Smooth muscle cell (in vitro differentiated cells): ENCODE results near the gene ZBTB22. TPM values are rescaled to one million over a fixed set of nuclear protein-coding genes. Genes with fewer than 3 reads are reported as not detected.
A peak's percentile ranks its signal among the peaks of the same experiment; 100 is the strongest.

Experiments
- DNase-seq: peaks from one replicate; lab custom pipeline; 2025; ENCODE audit not compliant: unreplicated experiment; lab: John Stamatoyannopoulos, UW
- H2AFZ ChIP-seq: fragments of 200-600 bp; sonication (generic); 2 replicates; pipeline ENCODE4 v1.6.0; 2016; ENCODE audit warnings: antibody characterized with exemption, low read depth, mild to moderate bottlenecking
- H3F3A ChIP-seq: fragments of 200-600 bp; sonication (generic); 2 replicates; pipeline ENCODE4 v1.6.0; 2017; ENCODE audit warnings: antibody characterized with exemption, low read depth
- H3K27ac ChIP-seq: fragments of 200-600 bp; sonication (generic); 2 replicates; pipeline ENCODE4 v1.5.1; 2016; ENCODE audit warnings: low read depth, mild to moderate bottlenecking
- H3K27me3 ChIP-seq: fragments of 200-600 bp; sonication (generic); 2 replicates; pipeline ENCODE4 v1.6.1; 2016; ENCODE audit warnings: low read depth, mild to moderate bottlenecking
- H3K36me3 ChIP-seq: fragments of 200-600 bp; sonication (generic); 2 replicates; pipeline ENCODE4 v1.5.1; 2016; ENCODE audit warnings: low read depth
- H3K4me1 ChIP-seq: fragments of 200-600 bp; sonication (generic); 2 replicates; pipeline ENCODE4 v1.5.1; 2016; ENCODE audit warnings: low read depth
- H3K4me2 ChIP-seq: fragments of 200-600 bp; sonication (generic); 2 replicates; pipeline ENCODE4 v1.6.0; 2016; ENCODE audit warnings: mild to moderate bottlenecking
- H3K4me3 ChIP-seq: fragments of 200-600 bp; sonication (generic); 2 replicates; pipeline ENCODE4 v1.5.1; 2016; ENCODE audit warnings: mild to moderate bottlenecking
- H3K79me2 ChIP-seq: fragments of 200-600 bp; sonication (generic); 2 replicates; pipeline ENCODE4 v1.6.0; 2016; ENCODE audit warnings: low read depth, mild to moderate bottlenecking
- H3K9ac ChIP-seq: fragments of 200-600 bp; sonication (generic); 2 replicates; pipeline ENCODE4 v1.6.0; 2016; ENCODE audit warnings: low read depth
- H3K9me3 ChIP-seq: fragments of 200-600 bp; sonication (generic); replicated peaks from 2 replicates; pipeline ENCODE4 v1.5.1; 2016; ENCODE audit warnings: low read depth
- H4K20me1 ChIP-seq: fragments of 200-600 bp; sonication (generic); 2 replicates; pipeline ENCODE4 v1.6.0; 2016; ENCODE audit warnings: low read depth
- WGBS: methylation state at CpG from one replicate; pipeline ENCODE4 v1.1.7; 2016; ENCODE audit warnings: low lambda C conversion rate; 5-methylcytosine and 5-hydroxymethylcytosine counted together
- polyA plus RNA-seq: library from polyadenylated mRNA; unstranded; fragments of >200 nt; fragmentation: Nextera tagmentation; extraction: Ambion mirVana; gene quantifications from 2 replicates; pipeline ENCODE4 v1.2.1, GENCODE V29; 2016
- total RNA-seq: library from RNA; depleted of rRNA; stranded (reverse); fragments of >200 nt; gene quantifications from 2 replicates; pipeline ENCODE4 v1.2.3, GENCODE V29; 2014
- TF ChIP-seq, protein P1 (sequence below): fragments of 200-600 bp; sonication (generic); IDR thresholded peaks from 2 replicates; pipeline ENCODE4 v1.5.1; 2017; ENCODE audit warnings: borderline replicate concordance, mild to moderate bottlenecking, antibody characterized with exemption; ENCODE audit not compliant: insufficient read depth, poor library complexity, severe bottlenecking

ZBTB22 gene
- total and polyA plus RNA-seq, 2 experiments from 2014 or later, result 9.6 to 22.9 TPM

DNA sequence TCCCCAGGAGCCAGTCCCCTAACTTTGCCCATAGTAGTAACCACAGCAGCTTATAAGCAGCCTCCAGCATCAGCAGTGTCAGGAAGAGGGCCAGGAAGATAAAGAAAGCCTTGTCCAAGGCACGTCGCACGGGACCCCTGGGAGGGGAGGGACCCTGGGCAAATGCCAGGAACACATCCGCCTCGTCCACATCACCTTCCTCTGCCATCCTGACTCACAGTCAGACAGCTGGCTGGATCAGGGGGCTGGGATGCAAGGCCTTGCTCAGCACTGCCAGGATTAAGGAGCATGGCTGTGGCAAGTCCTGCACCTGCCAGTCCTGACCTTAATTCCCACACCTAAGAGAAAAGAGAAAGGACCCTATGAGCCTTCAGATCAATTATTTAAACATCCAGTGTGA, 11.5 kb upstream of the ZBTB22 start:
- DNase-seq, result no peak
- Histone ChIP-seq H3K36me3 (no peaks in the 10 kb centered on the region), H4K20me1 (no peaks in the 10 kb centered on the region), H3K4me3 (no peak overlapping the region), H3K9ac (no peak overlapping the region), H2AFZ (no peak overlapping the region), H3K27me3 (no peaks in the 10 kb centered on the region), H3K4me1 (peaks cover under 1% of the 10 kb centered on the region), H3K79me2 (no peaks in the 10 kb centered on the region), H3K27ac (no peak overlapping the region), H3K4me2 (no peak overlapping the region), H3K9me3 (no peaks in the 10 kb centered on the region), H3F3A (peaks cover 2% of the 10 kb centered on the region)
- TF ChIP-seq, protein P1, sequence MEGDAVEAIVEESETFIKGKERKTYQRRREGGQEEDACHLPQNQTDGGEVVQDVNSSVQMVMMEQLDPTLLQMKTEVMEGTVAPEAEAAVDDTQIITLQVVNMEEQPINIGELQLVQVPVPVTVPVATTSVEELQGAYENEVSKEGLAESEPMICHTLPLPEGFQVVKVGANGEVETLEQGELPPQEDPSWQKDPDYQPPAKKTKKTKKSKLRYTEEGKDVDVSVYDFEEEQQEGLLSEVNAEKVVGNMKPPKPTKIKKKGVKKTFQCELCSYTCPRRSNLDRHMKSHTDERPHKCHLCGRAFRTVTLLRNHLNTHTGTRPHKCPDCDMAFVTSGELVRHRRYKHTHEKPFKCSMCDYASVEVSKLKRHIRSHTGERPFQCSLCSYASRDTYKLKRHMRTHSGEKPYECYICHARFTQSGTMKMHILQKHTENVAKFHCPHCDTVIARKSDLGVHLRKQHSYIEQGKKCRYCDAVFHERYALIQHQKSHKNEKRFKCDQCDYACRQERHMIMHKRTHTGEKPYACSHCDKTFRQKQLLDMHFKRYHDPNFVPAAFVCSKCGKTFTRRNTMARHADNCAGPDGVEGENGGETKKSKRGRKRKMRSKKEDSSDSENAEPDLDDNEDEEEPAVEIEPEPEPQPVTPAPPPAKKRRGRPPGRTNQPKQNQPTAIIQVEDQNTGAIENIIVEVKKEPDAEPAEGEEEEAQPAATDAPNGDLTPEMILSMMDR, result no peak
- 87% methylated on average over 5 of the region's 5 CpGs for WGBS

DNA sequence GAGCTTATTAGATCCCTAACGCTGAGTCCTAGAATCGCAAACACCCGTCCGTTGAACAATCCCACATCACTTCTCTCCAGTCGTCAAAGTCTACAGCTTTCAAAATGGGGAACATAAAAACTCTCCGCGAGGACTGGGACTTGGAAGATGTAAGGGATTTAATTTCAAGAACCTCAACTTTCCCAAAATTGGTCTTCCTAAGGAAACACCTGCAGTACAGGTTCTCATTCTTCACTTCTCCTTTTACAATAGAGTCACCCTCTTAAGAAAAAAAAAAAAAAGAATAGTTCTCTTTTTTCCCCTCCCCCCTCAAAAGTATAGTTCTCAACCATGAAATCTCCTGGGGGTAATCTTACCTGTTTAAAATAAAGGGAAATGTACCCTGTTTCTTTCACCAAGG, 6.6 kb upstream of the ZBTB22 start:
- peak overlapping the region; percentile 96 for H3K4me2 ChIP-seq
- H3K79me2 ChIP-seq, result peaks cover 26% of the 10 kb centered on the region
- TF ChIP-seq, protein P1, result no peak
- H3K9me3 ChIP-seq, result no peaks in the 10 kb centered on the region
- H3F3A ChIP-seq, result peaks cover 31% of the 10 kb centered on the region
- H3K27ac ChIP-seq, result no peak overlapping the region
- peak overlapping the region; percentile 70 for H3K4me3 ChIP-seq
- no peak overlapping the region for H2AFZ ChIP-seq
- DNase-seq, result no peak
- no peaks in the 10 kb centered on the region for H3K36me3 ChIP-seq
- H3K9ac ChIP-seq, result no peak overlapping the region
- no peaks in the 10 kb centered on the region for H3K27me3 ChIP-seq
- H3K4me1 ChIP-seq, result peaks cover 29% of the 10 kb centered on the region
- WGBS, result 65% methylated on average over 7 of the region's 7 CpGs
- no peaks in the 10 kb centered on the region for H4K20me1 ChIP-seq

DNA sequence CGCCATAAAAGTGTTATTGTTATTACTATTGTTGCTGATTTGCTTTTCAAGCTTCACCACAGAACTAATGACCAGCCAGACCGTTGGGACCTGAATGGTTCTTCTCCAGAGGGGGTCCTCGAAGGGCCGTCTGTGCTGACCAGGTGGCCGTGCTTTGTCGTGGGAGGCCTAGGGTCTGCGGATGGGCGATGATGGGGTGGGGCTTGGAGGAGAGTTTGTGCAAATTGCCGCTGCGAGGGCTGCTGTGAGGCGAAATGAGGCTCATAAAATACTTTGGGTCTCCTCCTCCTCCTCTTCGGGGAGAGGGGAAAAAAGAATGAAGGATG, 6.0 kb upstream of the ZBTB22 start:
- peaks cover 33% of the 10 kb centered on the region for H3K4me1 ChIP-seq
- H3F3A ChIP-seq, result peaks cover 36% of the 10 kb centered on the region
- peak overlapping the region; percentile 70 for H3K4me3 ChIP-seq
- H4K20me1 ChIP-seq, result no peaks in the 10 kb centered on the region
- 5% methylated on average over 11 of the region's 12 CpGs for WGBS
- DNase-seq, result no peak
- TF ChIP-seq, protein P1, result no peak
- H3K9ac ChIP-seq, result no peak overlapping the region
- H3K4me2 ChIP-seq, result peak overlapping the region; percentile 96
- no peaks in the 10 kb centered on the region for H3K36me3 ChIP-seq
- peak overlapping the region; percentile 97 for H3K27ac ChIP-seq
- H3K9me3 ChIP-seq, result no peaks in the 10 kb centered on the region
- peak overlapping the region; percentile 77 for H2AFZ ChIP-seq
- no peaks in the 10 kb centered on the region for H3K27me3 ChIP-seq
- peaks cover 26% of the 10 kb centered on the region for H3K79me2 ChIP-seq

DNA sequence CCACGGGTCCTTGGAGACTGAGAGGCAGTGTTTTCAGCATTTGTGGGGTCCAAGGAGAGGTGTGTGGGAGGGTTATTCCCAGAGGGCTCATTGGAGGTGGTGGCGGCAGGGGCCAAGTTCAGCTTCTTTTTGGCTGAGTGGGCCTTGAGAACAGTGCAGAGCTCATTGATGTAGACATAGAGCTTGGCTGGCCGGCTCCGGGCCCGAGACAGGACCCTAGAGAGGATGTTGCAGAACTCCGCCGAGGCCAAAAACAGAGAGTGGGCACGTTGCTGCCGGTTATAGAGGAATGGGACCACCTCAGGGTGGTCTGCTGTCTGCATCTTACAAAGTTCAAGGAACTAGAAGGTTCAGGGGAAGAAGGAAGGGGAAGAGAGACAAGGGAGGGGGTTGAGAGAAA, 3.7 kb upstream of the ZBTB22 start:
- Histone ChIP-seq H3F3A (peaks cover 45% of the 10 kb centered on the region), H3K4me2 (peak overlapping the region; percentile 96), H3K27me3 (no peaks in the 10 kb centered on the region), H4K20me1 (peaks cover 4% of the 10 kb centered on the region), H3K79me2 (peaks cover 26% of the 10 kb centered on the region), H3K27ac (peak overlapping the region; percentile 97), H3K9me3 (no peaks in the 10 kb centered on the region), H3K36me3 (no peaks in the 10 kb centered on the region), H3K9ac (peak overlapping the region; percentile 86), H3K4me1 (peaks cover 36% of the 10 kb centered on the region), H2AFZ (no peak overlapping the region), H3K4me3 (no peak overlapping the region)
- WGBS, result 85% methylated on average over 9 of the region's 9 CpGs
- DNase-seq, result no peak
- TF ChIP-seq, protein P1, result no peak
